Karpas-422 (cell line): ENCODE data around the gene DISC1. TPM values are rescaled to one million over a fixed set of nuclear protein-coding genes. Genes with fewer than 3 reads are reported as not detected.

Experiments used
- DNase-seq: peaks from one replicate; pipeline ENCODE4 v3.0.0-alpha.2; 2015
- H2AFZ ChIP-seq: fragments of 200-600 bp; sonication (generic); 2 replicates; pipeline ENCODE4 v1.6.1; 2014; ENCODE audit warnings: antibody characterized with exemption, low read length, mixed read lengths
- H3K27ac ChIP-seq: fragments of 200-600 bp; sonication (generic); 2 replicates; pipeline ENCODE4 v1.5.1; 2014; ENCODE audit warnings: mild to moderate bottlenecking, low read length, moderate library complexity
- H3K27me3 ChIP-seq: fragments of 200-600 bp; sonication (generic); 2 replicates; pipeline ENCODE4 v1.6.1; 2014; ENCODE audit warnings: low read length, mixed read lengths
- H3K36me3 ChIP-seq: fragments of 200-600 bp; sonication (generic); 2 replicates; pipeline ENCODE4 v1.6.1; 2014; ENCODE audit warnings: low read length, mixed read lengths; ENCODE audit not compliant: insufficient read depth
- H3K4me1 ChIP-seq: fragments of 200-600 bp; sonication (generic); 2 replicates; pipeline ENCODE4 v1.6.1; 2014; ENCODE audit warnings: mild to moderate bottlenecking, low read length, mixed read lengths
- H3K4me2 ChIP-seq: fragments of 200-600 bp; sonication (generic); 2 replicates; pipeline ENCODE4 v1.6.1; 2014; ENCODE audit warnings: low read length, low read depth, mild to moderate bottlenecking; ENCODE audit not compliant: poor library complexity, severe bottlenecking
- H3K4me3 ChIP-seq: fragments of 200-600 bp; sonication (generic); 2 replicates; pipeline ENCODE4 v1.5.1; 2014; ENCODE audit warnings: mild to moderate bottlenecking, antibody characterized with exemption, low read length, mixed read lengths
- H3K79me2 ChIP-seq: fragments of 200-600 bp; sonication (generic); 2 replicates; pipeline ENCODE4 v1.6.1; 2014; ENCODE audit warnings: mild to moderate bottlenecking, low read length, mixed read lengths
- H3K9ac ChIP-seq: fragments of 200-600 bp; sonication (generic); 2 replicates; pipeline ENCODE4 v1.6.0; 2014; ENCODE audit warnings: low read length
- H3K9me2 ChIP-seq: fragments of 200-600 bp; sonication (generic), shearing (Covaris generic); replicated peaks from 2 replicates; pipeline ENCODE4 v1.6.0; 2014; ENCODE audit warnings: mild to moderate bottlenecking, low read length, moderate library complexity; ENCODE audit not compliant: insufficient read depth
- H3K9me3 ChIP-seq: fragments of 300-700, 200-600 bp; sonication (generic); 2 replicates; pipeline ENCODE4 v1.6.1; 2014; ENCODE audit warnings: low read length, mixed read lengths
- H4K20me1 ChIP-seq: fragments of 200-600 bp; sonication (generic); 2 replicates; pipeline ENCODE4 v1.6.1; 2014; ENCODE audit warnings: mild to moderate bottlenecking, antibody characterized with exemption, low read length, low read depth; ENCODE audit not compliant: insufficient read depth
- total RNA-seq: library from RNA; depleted of rRNA; stranded (reverse); fragments of >200 nt; shearing (Covaris generic); gene quantifications from 2 replicates; pipeline ENCODE4 v1.2.3, GENCODE V29; 2014; ENCODE audit warnings: low replicate concordance

Gene DISC1
- total RNA-seq, 1 experiment from 2014 or later: 6.4 TPM

- Histone ChIP-seq H3K79me2 (no peaks in the 10 kb centered on the region), H3K4me2 (no peak overlapping the region), H3K9me2 (no peaks in the 10 kb centered on the region), H3K27ac (no peak overlapping the region), H3K4me1 (no peaks in the 10 kb centered on the region), H3K4me3 (no peak overlapping the region), H4K20me1 (no peaks in the 10 kb centered on the region), H3K9ac (no peak overlapping the region), H3K27me3 (no peaks in the 10 kb centered on the region), H3K9me3 (no peaks in the 10 kb centered on the region), H3K36me3 (no peaks in the 10 kb centered on the region), H2AFZ (no peak overlapping the region)
- DNase-seq: peak; percentile 14
Observed at GRCh38 chr1:231748760-231749415, 122.3 kb downstream of the DISC1 start.

- Histone ChIP-seq H3K27ac (no peak overlapping the region), H3K9me3 (no peaks in the 10 kb centered on the region), H4K20me1 (no peaks in the 10 kb centered on the region), H3K9me2 (no peaks in the 10 kb centered on the region), H3K79me2 (no peaks in the 10 kb centered on the region), H3K4me1 (no peaks in the 10 kb centered on the region), H3K4me2 (no peak overlapping the region), H3K9ac (no peak overlapping the region), H2AFZ (no peak overlapping the region), H3K36me3 (no peaks in the 10 kb centered on the region), H3K4me3 (no peak overlapping the region), H3K27me3 (no peaks in the 10 kb centered on the region)
- DNase-seq: peak; percentile 38
Observed at GRCh38 chr1:231750296-231750695, 123.7 kb downstream of the DISC1 start.

GRCh38 chr1:231750818-231751362 lies 124.3 kb downstream of the DISC1 start:
- Histone ChIP-seq H3K4me2 (no peak overlapping the region), H3K9me2 (no peaks in the 10 kb centered on the region), H3K9ac (no peak overlapping the region), H2AFZ (no peak overlapping the region), H3K27ac (no peak overlapping the region), H3K4me1 (no peaks in the 10 kb centered on the region), H3K36me3 (no peaks in the 10 kb centered on the region), H4K20me1 (no peaks in the 10 kb centered on the region), H3K4me3 (no peak overlapping the region), H3K27me3 (no peaks in the 10 kb centered on the region), H3K9me3 (no peaks in the 10 kb centered on the region), H3K79me2 (no peaks in the 10 kb centered on the region)
- DNase-seq: no peak

- Histone ChIP-seq H3K4me2 (no peak overlapping the region), H4K20me1 (no peaks in the 10 kb centered on the region), H3K27ac (no peak overlapping the region), H3K79me2 (no peaks in the 10 kb centered on the region), H3K36me3 (no peaks in the 10 kb centered on the region), H2AFZ (no peak overlapping the region), H3K9me3 (no peaks in the 10 kb centered on the region), H3K9me2 (no peaks in the 10 kb centered on the region), H3K4me1 (no peaks in the 10 kb centered on the region), H3K27me3 (no peaks in the 10 kb centered on the region), H3K9ac (no peak overlapping the region), H3K4me3 (no peak overlapping the region)
- DNase-seq: no peak
Observed at GRCh38 chr1:231751415-231751814, 124.8 kb downstream of the DISC1 start.

GRCh38 chr1:231753313-231753712 lies 126.7 kb downstream of the DISC1 start:
- Histone ChIP-seq H3K9me2 (no peaks in the 10 kb centered on the region), H3K4me1 (peaks cover 5% of the 10 kb centered on the region; the same call in 1 of the 2 replicates), H3K4me2 (no peak overlapping the region), H3K9ac (no peak overlapping the region), H2AFZ (no peak overlapping the region), H3K27ac (no peak overlapping the region), H3K27me3 (no peaks in the 10 kb centered on the region), H3K79me2 (no peaks in the 10 kb centered on the region), H3K36me3 (no peaks in the 10 kb centered on the region), H3K4me3 (no peak overlapping the region), H4K20me1 (no peaks in the 10 kb centered on the region), H3K9me3 (no peaks in the 10 kb centered on the region)
- DNase-seq: no peak

GRCh38 chr1:231757101-231757404 lies 130.5 kb downstream of the DISC1 start:
- Histone ChIP-seq H3K4me1 (peaks cover 5% of the 10 kb centered on the region; the same call in 1 of the 2 replicates), H3K4me3 (no peak overlapping the region), H3K27me3 (no peaks in the 10 kb centered on the region), H3K27ac (no peak overlapping the region), H3K79me2 (no peaks in the 10 kb centered on the region), H4K20me1 (no peaks in the 10 kb centered on the region), H3K4me2 (peak overlapping the region; percentile 60), H2AFZ (peak overlapping the region; percentile 66; the same call in 1 of the 2 replicates), H3K9me3 (no peaks in the 10 kb centered on the region), H3K36me3 (no peaks in the 10 kb centered on the region), H3K9ac (no peak overlapping the region), H3K9me2 (no peaks in the 10 kb centered on the region)
- DNase-seq: no peak

GRCh38 chr1:231757759-231758158 lies 131.2 kb downstream of the DISC1 start:
- Histone ChIP-seq H3K27ac (no peak overlapping the region), H3K36me3 (no peaks in the 10 kb centered on the region), H4K20me1 (no peaks in the 10 kb centered on the region), H3K4me2 (no peak overlapping the region), H3K79me2 (no peaks in the 10 kb centered on the region), H3K27me3 (no peaks in the 10 kb centered on the region), H2AFZ (no peak overlapping the region), H3K9ac (no peak overlapping the region), H3K4me3 (no peak overlapping the region), H3K9me2 (no peaks in the 10 kb centered on the region), H3K9me3 (no peaks in the 10 kb centered on the region), H3K4me1 (peaks cover 5% of the 10 kb centered on the region; the same call in 1 of the 2 replicates)
- DNase-seq: no peak

- H3K36me3 ChIP-seq: no peaks in the 10 kb centered on the region
- no peak overlapping the region for H2AFZ ChIP-seq
- no peaks in the 10 kb centered on the region for H3K27me3 ChIP-seq
- H3K4me2 ChIP-seq: no peak overlapping the region
- no peak overlapping the region for H3K27ac ChIP-seq
- H3K9ac ChIP-seq: no peak overlapping the region
- H3K9me2 ChIP-seq: no peaks in the 10 kb centered on the region
- no peak overlapping the region for H3K4me3 ChIP-seq
- H3K4me1 ChIP-seq: peaks cover 5% of the 10 kb centered on the region; the same call in 1 of the 2 replicates
- H3K79me2 ChIP-seq: no peaks in the 10 kb centered on the region
- H3K9me3 ChIP-seq: no peaks in the 10 kb centered on the region
- H4K20me1 ChIP-seq: no peaks in the 10 kb centered on the region
- DNase-seq: no peak
Observed at GRCh38 chr1:231761252-231761651, 134.7 kb downstream of the DISC1 start.
